ENCODE measurements around the gene KIF26B.

KIF26B gene

GRCh38 chr1:245465666-245466065 lies 310.9 kb downstream of the KIF26B start:
- no peak for DNase-seq (ENCODE audit: low read depth)
- H3K4me3 ChIP-seq (ENCODE audit: low read length), result no peak overlapping the region
- TF ChIP-seq, protein P1, sequence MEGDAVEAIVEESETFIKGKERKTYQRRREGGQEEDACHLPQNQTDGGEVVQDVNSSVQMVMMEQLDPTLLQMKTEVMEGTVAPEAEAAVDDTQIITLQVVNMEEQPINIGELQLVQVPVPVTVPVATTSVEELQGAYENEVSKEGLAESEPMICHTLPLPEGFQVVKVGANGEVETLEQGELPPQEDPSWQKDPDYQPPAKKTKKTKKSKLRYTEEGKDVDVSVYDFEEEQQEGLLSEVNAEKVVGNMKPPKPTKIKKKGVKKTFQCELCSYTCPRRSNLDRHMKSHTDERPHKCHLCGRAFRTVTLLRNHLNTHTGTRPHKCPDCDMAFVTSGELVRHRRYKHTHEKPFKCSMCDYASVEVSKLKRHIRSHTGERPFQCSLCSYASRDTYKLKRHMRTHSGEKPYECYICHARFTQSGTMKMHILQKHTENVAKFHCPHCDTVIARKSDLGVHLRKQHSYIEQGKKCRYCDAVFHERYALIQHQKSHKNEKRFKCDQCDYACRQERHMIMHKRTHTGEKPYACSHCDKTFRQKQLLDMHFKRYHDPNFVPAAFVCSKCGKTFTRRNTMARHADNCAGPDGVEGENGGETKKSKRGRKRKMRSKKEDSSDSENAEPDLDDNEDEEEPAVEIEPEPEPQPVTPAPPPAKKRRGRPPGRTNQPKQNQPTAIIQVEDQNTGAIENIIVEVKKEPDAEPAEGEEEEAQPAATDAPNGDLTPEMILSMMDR (conservative IDR thresholded peaks at IDR 0.05; ENCODE audit: low read length), result no peak

- no peak overlapping the region for H3K4me3 ChIP-seq (ENCODE audit: low read length)
- no peak for DNase-seq (ENCODE audit: low read depth)
- TF ChIP-seq, protein P1 (conservative IDR thresholded peaks at IDR 0.05; ENCODE audit: low read length), result no peak
These were observed 311.5 kb downstream of the KIF26B start for GRCh38 chr1:245466261-245466660.

GRCh38 chr1:245467804-245468203 lies 313.0 kb downstream of the KIF26B start:
- TF ChIP-seq, protein P1 (conservative IDR thresholded peaks at IDR 0.05; ENCODE audit: low read length), result no peak
- no peak for DNase-seq (ENCODE audit: low read depth)
- no peak overlapping the region for H3K4me3 ChIP-seq (ENCODE audit: low read length)

DNA sequence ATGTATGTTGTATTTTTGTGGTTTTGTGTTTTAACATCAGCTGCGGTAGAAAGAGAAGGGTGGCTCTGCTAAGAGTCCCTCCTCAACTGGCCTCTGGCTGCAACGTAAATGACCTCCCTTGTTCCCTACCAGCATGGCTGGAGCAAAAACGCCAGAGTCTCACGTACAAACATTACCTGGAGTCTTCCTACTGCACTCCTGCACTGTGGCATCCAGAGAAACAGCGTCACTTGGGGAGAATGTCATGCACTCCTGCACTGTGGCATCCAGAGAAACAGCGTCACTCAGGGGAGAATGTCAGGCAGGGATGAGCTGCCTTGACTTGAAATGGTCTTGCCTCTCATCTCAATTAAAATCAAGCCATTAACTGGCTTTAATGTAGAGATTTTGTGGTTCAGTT lies 314.2 kb downstream of the KIF26B start:
- TF ChIP-seq, protein P1 (conservative IDR thresholded peaks at IDR 0.05; ENCODE audit: low read length), result no peak

DNA sequence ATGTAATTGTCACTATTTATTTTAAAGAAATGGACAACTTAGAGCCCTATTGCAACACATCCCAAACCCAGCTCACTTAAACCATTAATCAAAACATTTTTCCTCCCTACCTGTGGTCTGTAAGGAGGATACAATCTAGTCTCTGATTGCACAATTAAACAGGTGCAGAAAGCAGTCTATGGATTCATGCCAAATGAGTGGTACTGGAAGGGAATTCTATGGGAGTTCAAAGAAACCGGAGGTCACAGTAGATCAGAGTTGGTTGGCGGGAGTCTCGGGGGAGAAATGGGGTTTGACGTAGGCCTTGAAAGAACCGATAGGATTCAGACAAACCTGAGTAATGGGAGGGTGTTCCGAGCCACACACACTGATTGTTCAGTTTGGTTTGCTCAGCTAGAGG lies 314.9 kb downstream of the KIF26B start:
- no peak for DNase-seq (ENCODE audit: low read depth)
- TF ChIP-seq, protein P1 (conservative IDR thresholded peaks at IDR 0.05; ENCODE audit: low read length), result no peak
- H3K4me3 ChIP-seq (ENCODE audit: low read length), result no peak overlapping the region

More for the DNA sequence above, 314.2 kb downstream of the KIF26B start:
- no peak for DNase-seq (ENCODE audit: low read depth)
- no peak overlapping the region for H3K4me3 ChIP-seq (ENCODE audit: low read length)

GRCh38 chr1:245475126-245475525 lies 320.3 kb downstream of the KIF26B start:
- TF ChIP-seq, protein P1 (conservative IDR thresholded peaks at IDR 0.05; ENCODE audit: low read length), result no peak

DNA sequence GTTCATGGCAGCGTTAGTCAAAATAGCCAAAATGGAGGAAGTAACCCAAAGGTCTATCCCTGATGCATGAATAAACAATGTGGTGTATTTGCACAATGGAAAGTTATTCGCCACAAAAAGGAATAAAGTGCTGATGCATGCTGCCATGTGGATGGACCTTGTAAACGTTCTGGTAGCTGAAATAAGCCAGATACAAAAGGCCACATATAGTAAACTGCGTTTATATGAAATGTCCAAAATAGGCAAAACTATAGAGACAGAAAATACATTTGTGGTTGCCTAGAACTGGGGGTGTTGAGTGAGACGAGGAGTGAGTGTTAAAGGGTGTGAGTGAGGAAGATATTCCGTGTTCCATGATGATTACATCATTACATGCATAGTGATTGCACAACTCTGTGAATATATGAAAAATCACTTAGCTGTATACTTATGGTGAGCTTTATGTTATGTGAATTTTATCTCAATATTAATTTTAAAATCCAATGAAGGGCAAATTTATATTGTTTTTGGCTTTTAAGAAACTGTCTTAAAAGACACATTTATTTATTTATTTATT lies 321.3 kb downstream of the KIF26B start:
- TF ChIP-seq, protein P1 (conservative IDR thresholded peaks at IDR 0.05; ENCODE audit: low read length), result no peak
- DNase-seq (ENCODE audit: low read depth), result no peak
- H3K4me3 ChIP-seq (ENCODE audit: low read length), result no peak overlapping the region

More at GRCh38 chr1:245475126-245475525, 320.3 kb downstream of the KIF26B start:
- DNase-seq (ENCODE audit: low read depth), result peak; percentile 66
- H3K4me3 ChIP-seq (ENCODE audit: low read length), result no peak overlapping the region

Measured in AG10803 (cell line).